HPDE6-E6E7 (cell line): ENCODE data around the gene RUNDC1.
"Not testable (repeated sequence)": the region's sequence is repeated elsewhere in the genome, so short reads cannot be mapped to it uniquely, and the experiment has no call there.

Experiments
- DNase-seq: peaks from one replicate; pipeline ENCODE4 v3.0.0; 2011; ENCODE audit warnings: missing footprints; ENCODE audit errors: extremely low spot score

Gene RUNDC1

GRCh38 chr17:42991471-42991870, 11.1 kb downstream of the RUNDC1 start:
- DNase-seq: no peak

DNA sequence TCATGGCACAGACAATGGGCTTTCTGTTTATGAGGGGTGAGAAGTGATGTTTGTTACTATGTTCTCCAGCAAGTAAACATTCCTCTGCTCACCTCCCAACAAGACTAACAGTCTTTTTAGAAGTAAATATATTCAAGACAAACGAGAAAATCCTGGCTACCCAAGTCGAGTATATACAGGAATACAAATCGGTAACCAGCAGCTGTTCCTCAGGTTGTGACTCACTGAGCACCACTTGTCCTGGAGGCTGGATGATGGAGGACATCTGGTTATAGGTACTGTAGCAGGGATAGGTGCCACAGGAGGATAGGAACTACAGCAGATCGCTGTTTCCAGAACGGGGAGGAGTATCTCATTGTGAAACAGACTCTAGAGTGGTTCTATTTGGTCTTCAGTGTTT, 12.5 kb downstream of the RUNDC1 start:
- DNase-seq: no peak

DNA sequence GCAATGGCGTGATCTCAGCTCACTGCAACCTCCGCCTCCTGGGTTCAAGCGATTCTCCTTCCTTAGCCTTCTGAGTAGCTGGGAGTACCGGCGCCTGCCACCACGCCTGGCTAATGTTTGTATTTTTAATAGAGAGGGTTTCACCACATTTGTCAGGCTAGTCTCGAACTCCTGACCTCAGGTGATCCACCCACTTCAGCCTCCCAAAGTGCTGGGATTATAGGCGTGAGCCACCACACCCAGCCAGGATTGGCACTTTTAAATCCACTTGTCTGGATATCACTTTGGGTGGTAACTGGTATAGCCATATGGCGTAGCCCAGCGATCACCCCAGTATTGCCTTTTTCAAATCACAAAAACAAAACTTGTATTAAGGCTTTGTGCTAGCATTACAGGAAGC, 13.5 kb downstream of the RUNDC1 start:
- DNase-seq: not testable (repeated sequence)

DNA sequence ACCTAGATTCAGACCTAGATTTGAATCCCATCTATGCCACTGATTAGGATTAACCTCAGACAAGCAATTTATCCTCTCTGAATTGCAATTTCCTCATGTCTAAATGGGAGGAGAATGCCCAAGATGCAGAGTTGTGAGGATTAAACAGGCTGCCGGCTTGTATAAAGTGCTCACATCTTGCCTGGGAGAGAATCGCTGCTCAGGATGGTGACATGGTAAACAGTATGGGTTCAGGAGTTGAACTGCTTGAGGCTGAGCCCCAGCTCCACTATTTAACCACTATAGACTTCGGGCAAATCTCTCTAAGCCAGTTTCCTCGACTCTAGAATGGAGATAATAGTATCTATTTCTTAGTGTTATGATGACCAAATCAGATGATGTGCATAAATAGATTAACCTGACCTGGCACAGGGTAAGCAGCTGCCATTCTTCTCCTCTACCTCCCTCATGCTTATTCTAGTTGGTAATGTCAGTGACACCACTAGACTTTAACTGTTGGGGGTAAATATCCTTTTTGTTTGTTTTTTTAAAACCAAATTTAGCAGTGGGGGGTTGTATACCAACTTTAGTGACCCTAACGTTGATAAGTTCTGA, 17.1 kb downstream of the RUNDC1 start:
- DNase-seq: no peak

- peak; percentile 98 for DNase-seq
These were observed 17.9 kb downstream of the RUNDC1 start, which contains the start of gene RPL27 for GRCh38 chr17:42997984-42998938. Gene RPL27, plus strand, starts transcription at chr17:42998419. Its CDS starts 332 bp downstream, at chr17:42998751.

GRCh38 chr17:42999003-42999525, 18.7 kb downstream of the RUNDC1 start:
- DNase-seq: no peak

DNA sequence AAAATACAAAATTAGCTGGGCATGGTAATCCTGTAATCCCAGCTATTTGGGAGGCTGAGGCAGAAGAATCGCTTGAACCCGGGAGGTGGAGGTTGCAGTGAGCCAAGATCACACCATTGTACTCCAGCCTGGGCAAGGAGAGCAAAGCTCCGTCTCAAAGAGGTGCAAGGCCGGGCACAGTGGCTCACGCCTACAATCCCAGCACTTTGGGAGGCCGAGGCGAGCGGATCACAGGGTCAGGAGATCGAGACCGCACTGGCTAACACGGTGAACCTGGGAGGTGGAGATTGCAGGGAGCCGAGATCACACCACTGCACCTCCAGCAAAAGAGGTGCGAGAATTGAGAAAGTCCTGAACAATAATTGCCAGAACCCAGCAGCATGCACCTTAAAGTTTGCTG, 20.5 kb downstream of the RUNDC1 start:
- DNase-seq: not testable (repeated sequence)

- no peak for DNase-seq
These were observed 23.3 kb downstream of the RUNDC1 start for GRCh38 chr17:43003542-43004172.

- DNase-seq: peak; percentile 86
These were observed 26.5 kb downstream of the RUNDC1 start, which contains the start of gene IFI35 for GRCh38 chr17:43006639-43007551. Gene IFI35, plus strand, starts transcription at chr17:43006784. Its CDS starts 164 bp downstream, at chr17:43006948.

DNA sequence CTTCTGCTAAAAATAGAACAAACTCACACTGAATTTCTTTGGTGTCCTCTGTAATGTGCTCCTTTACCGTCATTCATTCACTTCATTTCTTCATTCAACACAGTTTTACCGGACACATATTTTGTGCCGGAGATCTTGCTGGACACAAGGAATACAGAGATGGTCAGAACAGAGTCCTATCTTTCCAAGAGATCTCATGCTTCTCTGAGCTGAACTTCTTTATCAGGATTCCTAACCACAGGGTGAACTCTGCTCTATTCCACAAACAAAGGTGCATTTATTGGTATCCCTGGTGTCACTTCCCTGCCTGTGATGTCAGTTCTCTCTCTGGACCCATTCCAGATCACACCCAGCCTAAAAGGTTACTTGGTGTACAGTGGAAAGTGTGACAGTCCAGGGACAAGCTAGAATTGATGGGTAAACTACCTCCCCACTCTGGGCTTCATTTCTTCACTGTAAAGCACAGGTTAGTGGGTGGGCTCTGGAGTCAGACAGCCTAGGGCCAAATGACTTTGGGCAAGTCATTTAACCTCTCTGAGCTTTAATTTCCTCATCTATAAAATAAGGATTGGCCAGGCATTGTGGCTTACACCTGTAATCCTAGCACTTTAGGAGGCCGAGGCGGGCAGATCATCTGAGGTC, 30.4 kb downstream of the RUNDC1 start:
- DNase-seq: no peak

DNA sequence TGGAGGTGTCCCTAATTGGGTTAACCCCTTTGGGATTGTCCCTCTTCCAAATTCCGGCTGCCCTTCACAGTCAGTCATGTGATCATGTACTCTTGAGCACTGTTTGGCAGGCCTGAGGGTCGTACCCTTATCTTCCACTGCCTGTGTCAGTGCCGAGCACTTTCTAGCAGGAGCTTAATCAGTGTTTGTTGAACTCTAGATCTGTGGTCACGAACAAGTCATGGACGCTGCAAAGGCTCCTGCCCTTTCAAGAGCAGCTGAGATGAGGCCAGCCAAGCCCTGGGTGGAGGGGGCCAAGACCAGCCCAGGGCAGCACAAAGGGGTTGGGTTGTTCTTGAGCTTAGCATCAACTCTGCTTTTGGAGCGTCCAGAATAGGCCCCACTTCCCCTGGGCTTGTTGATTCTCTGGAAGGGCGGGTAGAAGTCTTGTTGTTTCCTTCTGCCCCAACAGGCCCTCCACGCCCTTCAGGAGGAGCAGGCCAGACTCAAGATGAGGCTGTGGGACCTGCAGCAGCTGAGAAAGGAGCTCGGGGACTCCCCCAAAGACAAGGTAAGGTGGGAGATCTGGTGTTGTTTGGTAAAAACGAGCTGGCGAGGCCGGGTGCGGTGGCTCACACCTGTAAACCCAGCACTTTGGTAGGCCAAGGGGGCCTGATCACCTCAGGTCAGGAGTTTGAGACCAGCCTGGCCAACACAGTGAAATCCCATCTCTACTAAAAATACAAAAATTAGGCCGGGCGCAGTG, 31.5 kb downstream of the RUNDC1 start:
- no peak for DNase-seq

DNA sequence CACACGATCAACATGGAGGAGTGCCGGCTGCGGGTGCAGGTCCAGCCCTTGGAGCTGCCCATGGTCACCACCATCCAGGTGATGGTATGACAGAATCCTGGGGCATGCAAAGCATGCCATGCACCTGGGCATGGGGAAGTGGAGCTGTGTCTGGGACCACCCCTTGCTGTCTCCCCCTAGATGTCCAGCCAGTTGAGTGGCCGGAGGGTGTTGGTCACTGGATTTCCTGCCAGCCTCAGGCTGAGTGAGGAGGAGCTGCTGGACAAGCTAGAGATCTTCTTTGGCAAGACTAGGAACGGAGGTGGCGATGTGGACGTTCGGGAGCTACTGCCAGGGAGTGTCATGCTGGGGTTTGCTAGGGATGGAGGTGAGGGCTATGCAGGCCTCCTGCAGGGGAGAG, 32.9 kb downstream of the RUNDC1 start:
- DNase-seq: no peak

DNA sequence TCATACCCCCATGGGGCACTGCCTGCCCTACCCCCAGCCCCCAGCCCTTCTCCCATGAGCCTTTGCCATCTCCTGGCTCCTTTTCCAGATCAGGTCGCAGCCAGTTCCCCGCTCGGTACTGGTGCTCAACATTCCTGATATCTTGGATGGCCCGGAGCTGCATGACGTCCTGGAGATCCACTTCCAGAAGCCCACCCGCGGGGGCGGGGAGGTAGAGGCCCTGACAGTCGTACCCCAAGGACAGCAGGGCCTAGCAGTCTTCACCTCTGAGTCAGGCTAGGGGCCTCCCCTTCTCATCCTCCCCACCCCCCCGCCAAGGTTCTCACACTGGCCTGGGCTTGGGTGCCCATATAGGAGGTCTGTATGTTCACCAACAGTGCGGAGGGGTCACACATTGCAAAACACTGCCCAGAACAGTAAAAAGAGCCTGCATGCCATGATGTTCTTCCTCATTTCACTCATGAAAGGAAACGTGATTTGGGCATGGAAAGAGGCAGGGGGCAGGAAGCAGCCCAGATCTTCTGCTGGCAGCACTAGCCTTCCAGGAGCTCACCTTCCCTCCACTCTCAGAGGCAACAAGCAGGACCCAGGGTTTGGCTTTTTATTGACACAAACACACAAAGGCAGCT, 33.8 kb downstream of the RUNDC1 start:
- DNase-seq: no peak

- DNase-seq: no peak
These were observed 34.5 kb downstream of the RUNDC1 start for GRCh38 chr17:43014649-43015542.

DNA sequence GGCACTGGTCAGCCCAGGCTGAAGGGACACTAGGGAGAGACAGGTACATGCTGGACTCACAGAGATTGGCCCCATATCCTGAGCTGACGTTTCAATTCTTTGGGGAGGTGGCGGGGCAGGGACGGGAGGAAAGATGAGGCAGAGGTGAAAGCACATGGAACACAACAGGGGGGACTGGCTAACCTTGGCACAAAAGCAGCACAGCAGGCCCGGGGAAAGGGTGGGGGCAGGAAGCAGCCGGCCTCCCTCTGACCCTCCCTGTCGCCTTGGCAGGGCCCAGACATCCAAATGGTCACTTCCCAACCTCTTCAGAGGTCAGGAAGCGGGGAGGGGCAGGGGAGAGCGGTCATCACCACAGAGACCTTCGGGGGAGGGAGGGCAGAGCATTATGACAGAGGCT, 35.2 kb downstream of the RUNDC1 start:
- no peak for DNase-seq

DNA sequence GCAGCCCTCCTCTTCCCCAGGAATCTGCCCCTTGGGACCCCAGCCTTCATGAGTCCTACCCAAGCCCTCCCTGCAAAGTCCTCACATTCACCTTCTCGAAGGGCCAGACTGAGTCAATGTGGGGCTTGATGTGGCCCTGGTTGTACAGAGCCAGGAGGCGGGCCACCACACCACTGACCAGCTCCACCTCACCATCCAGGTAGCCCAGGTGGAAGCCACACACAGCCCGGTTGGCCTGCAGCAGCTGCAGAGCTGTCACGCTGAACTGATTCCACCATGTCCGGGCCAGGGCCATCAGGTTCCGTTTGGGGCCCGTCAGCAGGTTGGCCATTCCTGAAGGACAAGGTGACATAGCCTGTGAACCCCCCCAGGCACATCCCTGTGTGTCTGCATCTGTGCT, 35.9 kb downstream of the RUNDC1 start:
- DNase-seq: no peak

DNA sequence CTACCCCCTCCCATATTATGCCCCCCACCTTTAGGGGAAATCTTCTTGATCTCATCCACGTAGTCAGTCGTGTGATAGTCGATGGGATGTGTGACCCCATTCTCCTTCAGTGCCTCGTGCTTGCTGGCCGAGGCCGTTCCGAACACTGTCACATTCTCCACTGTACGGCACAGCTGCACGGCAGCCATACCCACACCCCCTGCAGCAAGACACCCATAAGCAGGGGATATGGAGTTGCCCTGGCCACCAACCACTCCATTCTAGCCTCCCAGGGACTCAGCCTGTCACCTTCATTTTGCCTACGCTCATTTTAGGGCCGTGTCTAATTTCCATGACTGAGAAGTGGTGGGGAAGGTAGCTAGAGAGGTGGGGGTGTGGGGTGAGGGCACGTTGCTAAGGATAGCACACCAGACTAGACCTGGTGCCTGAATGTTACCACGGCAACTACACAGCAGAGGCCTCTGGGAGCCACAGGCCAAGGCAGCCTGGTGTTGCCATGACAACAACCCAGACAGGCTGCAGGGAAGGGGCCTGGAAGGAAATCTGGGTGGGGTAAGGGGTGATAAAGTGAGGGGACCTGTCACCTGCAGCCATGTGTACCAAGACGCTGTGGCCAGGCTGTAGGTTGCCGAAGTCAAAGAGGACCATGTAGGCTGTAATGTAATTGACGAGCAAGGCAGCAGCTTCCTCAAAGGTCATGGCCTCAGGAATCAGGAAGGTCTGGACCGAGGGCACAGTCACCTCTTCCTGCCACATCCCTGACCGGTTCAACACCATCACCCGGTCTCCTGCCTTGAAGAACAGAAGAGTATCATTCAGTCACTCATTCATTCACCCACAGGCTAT, 37.9 kb downstream of the RUNDC1 start:
- DNase-seq: no peak
